K562 (cell line): Measurements from ENCODE around the gene KCND3. TPM values are rescaled to one million over a fixed set of nuclear protein-coding genes. Genes with fewer than 3 reads are reported as not detected.

Source experiments
- ATF7 ChIP-seq: fragments of 450-650 bp; IDR thresholded peaks from 2 replicates; pipeline ENCODE4 v1.7.1; 2014; ENCODE audit warnings: mild to moderate bottlenecking, moderate library complexity
- CTBP1 ChIP-seq: fragments of 450-650 bp; IDR thresholded peaks from 2 replicates; pipeline ENCODE4 v1.6.1; 2016; ENCODE audit warnings: borderline replicate concordance
- E2F4 ChIP-seq: sonication (generic); formaldehyde crosslinking; IDR thresholded peaks from 2 replicates; pipeline ENCODE4 v1.8.0; 2022; ENCODE audit warnings: mild to moderate bottlenecking, low read depth, missing genetic modification reagents
- HNRNPK ChIP-seq: fragments of 200-400 bp; formaldehyde crosslinking; IDR thresholded peaks from one replicate; pipeline ENCODE4 v1.6.1; 2018; ENCODE audit warnings: mild to moderate bottlenecking, low read depth, low read length; ENCODE audit not compliant: poor library complexity, severe bottlenecking
- KLF10 ChIP-seq: fragments of 250-450 bp; sonication (Bioruptor Pico); IDR thresholded peaks from 2 replicates; pipeline ENCODE4 v1.6.1; 2021; ENCODE audit warnings: matching md5 sums
- MTA3 ChIP-seq: fragments of 450-650 bp; formaldehyde crosslinking; IDR thresholded peaks from 2 replicates; pipeline ENCODE4 v1.6.1; 2017; ENCODE audit warnings: mild to moderate bottlenecking, borderline replicate concordance
- PTBP1 ChIP-seq: fragments of 200-400 bp; formaldehyde crosslinking; IDR thresholded peaks from 2 replicates; pipeline ENCODE4 v1.6.1; 2017; ENCODE audit warnings: low read depth, low read length
- SIN3A ChIP-seq, 2 experiments: fragments of 150-350 bp in 1 of 2; IDR thresholded peaks; 2 replicates each; pipeline ENCODE4 v1.6.1; 2011 to 2016; ENCODE audit warnings: borderline replicate concordance in 2 of 2, low read depth in 2 of 2, low read length in 2 of 2, mild to moderate bottlenecking in 2 of 2, moderate library complexity in 2 of 2; ENCODE audit not compliant: control insufficient read depth in 1 of 2
- SIX5 ChIP-seq, 2 experiments: IDR thresholded peaks; 2 replicates each; pipeline ENCODE4 v1.6.1; 2011; ENCODE audit warnings: low read length in 2 of 2, borderline replicate concordance in 1 of 2, low read depth in 1 of 2, mild to moderate bottlenecking in 1 of 2, moderate library complexity in 1 of 2; ENCODE audit not compliant: insufficient read depth in 1 of 2
- SPI1 ChIP-seq: IDR thresholded peaks from 2 replicates; pipeline ENCODE4 v1.6.1; 2011; ENCODE audit warnings: low read depth, low read length, control low read depth, borderline replicate concordance
- TEAD2 ChIP-seq: fragments of 450-650 bp; IDR thresholded peaks from 2 replicates; pipeline ENCODE4 v1.6.1; 2016; ENCODE audit warnings: missing genetic modification characterization, control low read depth, missing compliant biosample characterization
- ZEB2 ChIP-seq: fragments of 450-650 bp; IDR thresholded peaks from 2 replicates; pipeline ENCODE4 v1.6.1; 2016
- ZNF274 ChIP-seq: IDR thresholded peaks from 2 replicates; pipeline ENCODE4 v1.6.1; 2011; ENCODE audit warnings: low read depth, mild to moderate bottlenecking, low read length, moderate library complexity, borderline replicate concordance
- ZNF76 ChIP-seq: fragments of 250-450 bp; sonication (Bioruptor Pico); IDR thresholded peaks from 2 replicates; pipeline ENCODE4 v1.4.0; 2020; ENCODE audit warnings: mild to moderate bottlenecking, moderate library complexity, borderline replicate concordance
- ZNF778 ChIP-seq: fragments of 450-650 bp; formaldehyde crosslinking; IDR thresholded peaks from 2 replicates; pipeline ENCODE4 v1.4.0; 2020; ENCODE audit warnings: mild to moderate bottlenecking, moderate library complexity
- polyA plus RNA-seq, 8 experiments: library from polyadenylated mRNA; depleted of rRNA in 4 of 8; stranded (reverse) in 5 of 8; unstranded in 3 of 8; fragments of >200 nt; fragmentation: Nextera tagmentation in 2 of 8; fragmentation: Illumina TruSeq in 1 of 8; extraction: Ambion mirVana in 2 of 8; extraction: Trizol in 1 of 8; gene quantifications; 2 replicates each; pipeline versions ENCODE4 v1.2.1 to v1.2.3, GENCODE V29; 2011 to 2014; ENCODE audit warnings: inconsistent platforms in 1 of 8, missing spikeins in 1 of 8
- total RNA-seq, 7 experiments: library from RNA; depleted of rRNA in 6 of 7; stranded (reverse); fragments of >200 nt in 6 of 7; fragmentation: Illumina TruSeq in 2 of 7; extraction: Trizol in 2 of 7; gene quantifications; 2 replicates each; pipeline versions ENCODE4 v1.2.1 to v1.2.3, GENCODE V29; 2011 to 2021; ENCODE audit warnings: low replicate concordance in 1 of 7
- TF ChIP-seq, protein P1 (sequence below), 2 experiments: fragments of 450-650 bp; formaldehyde crosslinking in 1 of 2; IDR thresholded peaks; 2 replicates each; pipeline versions ENCODE4 v1.4.0 to v1.6.1; 2014 to 2020; ENCODE audit warnings: mild to moderate bottlenecking in 2 of 2, borderline replicate concordance in 1 of 2, low read depth in 1 of 2
- TF ChIP-seq, protein P2 (sequence below), 3 experiments: IDR thresholded peaks in 2 of 3; conservative IDR thresholded peaks in 1 of 3; 2 replicates each; pipeline ENCODE4 v1.5.1; 2011 to 2012; ENCODE audit warnings: low read length in 3 of 3, mild to moderate bottlenecking in 3 of 3, control low read depth in 2 of 3, improper control_type of control experiment in 1 of 3, inconsistent platforms in 1 of 3, low read depth in 1 of 3, mixed read lengths in 1 of 3, moderate library complexity in 1 of 3; ENCODE audit not compliant: insufficient read depth in 2 of 3

Gene KCND3
- total and polyA plus RNA-seq, 9 of the 15 experiments (the other 6 are each of a cell fraction or from before 2014, with no cell fraction given), result not detected

DNA sequence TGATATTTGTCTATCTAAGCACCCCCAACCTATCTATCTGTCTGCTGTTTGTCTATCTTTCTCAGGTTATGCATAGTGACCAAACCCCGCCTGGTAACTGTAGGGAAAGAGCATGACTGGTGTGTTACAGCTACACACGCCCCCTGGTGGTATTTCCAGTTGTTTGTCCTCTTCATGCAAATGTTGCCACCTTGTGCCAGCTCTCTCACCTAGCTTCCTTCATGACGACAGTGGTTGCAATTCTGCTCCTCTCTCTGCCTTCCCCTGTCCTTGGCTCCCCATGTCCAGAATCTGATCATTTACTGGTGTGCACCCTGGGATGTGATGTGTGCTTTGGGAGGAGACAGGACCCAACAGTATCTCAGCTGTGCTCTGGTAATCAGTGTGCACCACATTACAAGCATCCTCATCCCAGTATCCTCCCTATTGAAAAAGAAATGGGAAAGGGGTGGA, 242.2 kb downstream of the KCND3 start (continued):
- TF ChIP-seq, protein P1, sequence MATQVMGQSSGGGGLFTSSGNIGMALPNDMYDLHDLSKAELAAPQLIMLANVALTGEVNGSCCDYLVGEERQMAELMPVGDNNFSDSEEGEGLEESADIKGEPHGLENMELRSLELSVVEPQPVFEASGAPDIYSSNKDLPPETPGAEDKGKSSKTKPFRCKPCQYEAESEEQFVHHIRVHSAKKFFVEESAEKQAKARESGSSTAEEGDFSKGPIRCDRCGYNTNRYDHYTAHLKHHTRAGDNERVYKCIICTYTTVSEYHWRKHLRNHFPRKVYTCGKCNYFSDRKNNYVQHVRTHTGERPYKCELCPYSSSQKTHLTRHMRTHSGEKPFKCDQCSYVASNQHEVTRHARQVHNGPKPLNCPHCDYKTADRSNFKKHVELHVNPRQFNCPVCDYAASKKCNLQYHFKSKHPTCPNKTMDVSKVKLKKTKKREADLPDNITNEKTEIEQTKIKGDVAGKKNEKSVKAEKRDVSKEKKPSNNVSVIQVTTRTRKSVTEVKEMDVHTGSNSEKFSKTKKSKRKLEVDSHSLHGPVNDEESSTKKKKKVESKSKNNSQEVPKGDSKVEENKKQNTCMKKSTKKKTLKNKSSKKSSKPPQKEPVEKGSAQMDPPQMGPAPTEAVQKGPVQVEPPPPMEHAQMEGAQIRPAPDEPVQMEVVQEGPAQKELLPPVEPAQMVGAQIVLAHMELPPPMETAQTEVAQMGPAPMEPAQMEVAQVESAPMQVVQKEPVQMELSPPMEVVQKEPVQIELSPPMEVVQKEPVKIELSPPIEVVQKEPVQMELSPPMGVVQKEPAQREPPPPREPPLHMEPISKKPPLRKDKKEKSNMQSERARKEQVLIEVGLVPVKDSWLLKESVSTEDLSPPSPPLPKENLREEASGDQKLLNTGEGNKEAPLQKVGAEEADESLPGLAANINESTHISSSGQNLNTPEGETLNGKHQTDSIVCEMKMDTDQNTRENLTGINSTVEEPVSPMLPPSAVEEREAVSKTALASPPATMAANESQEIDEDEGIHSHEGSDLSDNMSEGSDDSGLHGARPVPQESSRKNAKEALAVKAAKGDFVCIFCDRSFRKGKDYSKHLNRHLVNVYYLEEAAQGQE (IDR thresholded peaks at IDR 0.05; ENCODE audit: borderline replicate concordance), result peak; percentile 81
- TF ChIP-seq, protein P1 (CRISPR knock-in tag; IDR thresholded peaks at IDR 0.05; ENCODE audit: low read depth), result no peak
- no peak for TF ChIP-seq SPI1
- no peak for TF ChIP-seq KLF10 (CRISPR knock-in tag)
- no peak for TF ChIP-seq SIN3A (IDR thresholded peaks at IDR 0.05; ENCODE audit: borderline replicate concordance in 2 of 2, control insufficient read depth in 1 of 2, low read depth in 2 of 2, low read length in 2 of 2)
- TF ChIP-seq HNRNPK, result no peak
- TF ChIP-seq MTA3, result 0 out of 2 replicates have a peak, but pooled peaks have one; percentile 63
- TF ChIP-seq ZNF778, result no peak
- peak; percentile 95 for TF ChIP-seq PTBP1
- no peak for TF ChIP-seq TEAD2
- no peak for TF ChIP-seq ZNF274
- TF ChIP-seq E2F4, result no peak
- TF ChIP-seq, protein P2, sequence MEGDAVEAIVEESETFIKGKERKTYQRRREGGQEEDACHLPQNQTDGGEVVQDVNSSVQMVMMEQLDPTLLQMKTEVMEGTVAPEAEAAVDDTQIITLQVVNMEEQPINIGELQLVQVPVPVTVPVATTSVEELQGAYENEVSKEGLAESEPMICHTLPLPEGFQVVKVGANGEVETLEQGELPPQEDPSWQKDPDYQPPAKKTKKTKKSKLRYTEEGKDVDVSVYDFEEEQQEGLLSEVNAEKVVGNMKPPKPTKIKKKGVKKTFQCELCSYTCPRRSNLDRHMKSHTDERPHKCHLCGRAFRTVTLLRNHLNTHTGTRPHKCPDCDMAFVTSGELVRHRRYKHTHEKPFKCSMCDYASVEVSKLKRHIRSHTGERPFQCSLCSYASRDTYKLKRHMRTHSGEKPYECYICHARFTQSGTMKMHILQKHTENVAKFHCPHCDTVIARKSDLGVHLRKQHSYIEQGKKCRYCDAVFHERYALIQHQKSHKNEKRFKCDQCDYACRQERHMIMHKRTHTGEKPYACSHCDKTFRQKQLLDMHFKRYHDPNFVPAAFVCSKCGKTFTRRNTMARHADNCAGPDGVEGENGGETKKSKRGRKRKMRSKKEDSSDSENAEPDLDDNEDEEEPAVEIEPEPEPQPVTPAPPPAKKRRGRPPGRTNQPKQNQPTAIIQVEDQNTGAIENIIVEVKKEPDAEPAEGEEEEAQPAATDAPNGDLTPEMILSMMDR (IDR thresholded peaks at IDR 0.05 in 2 of 3, conservative IDR thresholded peaks at IDR 0.05 in 1 of 3; ENCODE audit: insufficient read depth in 2 of 3, low read depth in 1 of 3, low read length in 3 of 3), result peak; percentile 98 to 99 (median 98)
- TF ChIP-seq ZNF76 (CRISPR knock-in tag), result no peak
- peak; percentile 65; the same call in 1 of the 2 replicates for TF ChIP-seq ATF7
- no peak for TF ChIP-seq SIX5 (IDR thresholded peaks at IDR 0.05; ENCODE audit: borderline replicate concordance in 1 of 2, insufficient read depth in 1 of 2, low read depth in 1 of 2, low read length in 2 of 2)
- no peak for TF ChIP-seq ZEB2
- TF ChIP-seq CTBP1, result peak; percentile 59; the same call in 1 of the 2 replicates
